KBM-7 (cell line): ENCODE data around the gene NAA80.
"Not testable (repeated sequence)": the region's sequence is repeated elsewhere in the genome, so short reads cannot be mapped to it uniquely, and the experiment has no call there.

Experiments used
- DNase-seq: peaks from one replicate; pipeline ENCODE4 v3.0.0-alpha.2; 2015
- in situ Hi-C: fragments of 300-500 bp; cut with MboI; formaldehyde crosslinking; loops from 2 replicates; pipeline ENCODE4 v1.14.3; 2020; ENCODE audit warnings: low sequenced_read_pairs, low pct_unique_long_range_greater_than_20kb, mixed read lengths

Gene NAA80

DNA sequence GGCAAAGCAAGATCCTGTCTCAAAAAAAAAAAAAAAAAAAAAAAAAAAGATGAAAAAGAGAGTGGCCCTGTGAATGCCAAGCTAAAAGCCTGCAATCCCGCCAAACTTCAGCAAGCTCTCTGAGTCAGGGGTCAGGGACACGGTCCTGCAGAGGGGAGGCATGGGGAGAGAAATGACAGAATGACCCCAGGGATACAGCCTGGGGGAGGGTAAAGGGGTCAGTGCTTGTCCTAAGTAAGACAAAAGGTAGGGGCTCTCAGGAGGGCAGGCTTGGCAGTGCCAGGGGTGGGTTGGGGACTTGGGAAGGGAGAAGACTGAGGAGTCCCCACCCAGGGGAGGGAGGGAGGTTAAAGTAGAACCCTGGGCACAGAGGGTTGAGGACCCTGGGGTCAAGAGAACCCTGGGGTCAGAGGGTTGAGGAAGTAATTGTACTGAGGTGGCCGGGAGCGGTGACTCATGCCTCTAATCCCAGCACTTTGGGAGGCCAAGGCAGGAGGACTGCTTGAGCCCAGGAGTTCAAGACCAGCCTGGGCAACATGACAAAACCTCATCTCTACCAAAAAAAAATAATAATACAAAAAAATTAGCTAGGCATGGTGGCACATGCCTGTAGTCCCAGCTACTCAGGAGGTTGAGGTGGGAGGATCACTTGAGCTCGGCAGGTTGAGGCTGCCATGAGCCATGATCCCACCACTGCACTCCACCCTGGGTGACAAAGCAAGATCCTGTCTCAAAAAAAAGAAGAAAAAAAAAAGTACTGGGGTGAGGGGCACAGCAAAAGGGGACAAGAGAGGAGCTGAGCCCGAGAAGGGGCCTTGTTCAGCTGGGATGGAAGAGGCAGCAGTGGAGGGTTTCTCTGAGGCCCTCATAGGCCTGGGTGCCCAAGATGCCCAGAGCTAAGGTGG, 35.5 kb downstream of the NAA80 start:
- in situ Hi-C loops = no loop called here
- no peak for DNase-seq

DNA sequence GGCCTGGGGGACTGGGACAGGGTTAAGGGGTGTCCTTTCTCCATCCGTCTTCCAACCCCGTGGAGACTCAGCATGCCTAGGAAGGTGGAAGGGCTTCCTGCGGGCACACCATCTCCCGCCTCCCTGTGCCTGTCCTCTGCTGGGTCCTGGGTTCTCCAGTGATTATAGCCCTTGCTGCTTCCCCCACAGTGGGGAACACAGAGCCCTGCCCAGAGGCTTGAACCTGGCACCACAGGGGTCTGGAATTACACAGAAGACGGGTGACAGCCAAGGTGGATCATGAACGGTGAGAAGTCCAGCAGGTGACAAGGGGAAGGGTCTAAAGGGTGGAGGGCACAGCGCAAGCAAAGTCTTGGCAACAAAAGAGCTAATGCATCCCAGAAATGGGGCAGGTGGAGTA, 36.4 kb downstream of the NAA80 start:
- in situ Hi-C loops = no loop called here
- DNase-seq = no peak

DNA sequence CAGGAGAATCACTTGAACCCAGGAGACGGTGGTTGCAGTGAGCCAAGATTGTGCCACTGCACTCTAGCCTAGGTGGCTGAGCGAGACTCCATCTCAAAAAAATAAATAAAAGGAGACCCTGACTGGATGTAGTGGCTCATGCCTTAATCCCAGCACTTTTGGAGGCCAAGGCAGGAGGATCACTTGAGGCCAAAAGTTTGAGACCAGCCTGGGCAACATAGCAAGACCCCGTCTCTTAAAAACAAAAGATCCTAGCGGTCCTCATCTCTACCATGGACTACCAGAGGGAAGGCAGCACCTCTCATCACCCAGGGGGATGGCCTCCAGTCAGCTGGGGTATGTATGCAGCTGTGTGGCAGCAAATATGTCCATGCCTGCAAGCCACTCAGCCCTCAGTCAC, 37.0 kb downstream of the NAA80 start:
- in situ Hi-C loops, DNase-seq: not testable (repeated sequence)

DNA sequence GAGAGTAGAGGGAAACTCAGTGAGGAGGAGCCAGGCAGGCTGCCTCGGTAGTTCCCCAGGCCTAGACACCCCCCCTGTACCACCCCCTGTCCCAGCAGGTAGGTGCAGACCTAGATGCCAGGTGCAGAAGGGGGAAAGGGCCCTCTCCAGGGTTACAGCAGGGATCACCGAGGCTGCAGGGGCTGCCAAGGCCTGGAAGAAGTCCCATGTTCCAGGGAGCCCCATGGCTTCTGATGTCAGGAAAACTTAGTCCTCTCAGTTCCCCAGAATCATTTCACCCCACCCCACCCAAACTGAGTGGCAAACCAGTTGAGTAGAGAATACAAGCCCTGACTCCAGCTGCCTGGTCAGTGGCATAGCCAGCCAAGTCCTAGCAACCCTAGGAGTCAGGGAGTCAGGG, 37.7 kb downstream of the NAA80 start:
- DNase-seq = no peak
- in situ Hi-C loops = no loop called here

DNA sequence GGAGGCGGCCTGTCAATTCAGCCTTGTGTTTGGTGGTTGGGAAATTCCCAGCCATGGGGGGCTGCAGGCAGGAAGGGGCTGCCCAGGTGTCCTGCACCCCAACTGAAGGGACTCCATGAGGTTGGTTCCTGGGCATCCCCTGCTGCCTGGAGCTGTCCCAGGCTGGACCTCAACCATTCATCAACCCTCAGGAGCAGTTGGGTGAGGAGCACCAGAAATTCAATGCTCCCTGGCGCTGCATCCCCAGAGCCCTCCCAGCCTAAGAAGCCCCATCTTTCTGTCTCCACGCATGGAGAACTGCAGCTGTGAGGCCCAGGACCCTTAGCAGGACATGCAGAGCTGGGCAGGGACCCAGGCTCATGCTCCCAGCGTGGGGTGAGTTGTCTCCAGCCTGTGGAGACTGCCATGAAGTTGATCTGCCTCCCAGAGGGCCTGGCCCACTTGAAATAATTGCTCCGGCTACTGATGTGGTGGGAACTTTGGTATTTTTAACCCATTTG, 38.2 kb downstream of the NAA80 start:
- DNase-seq = no peak
- in situ Hi-C loops = no loop called here

- peak; percentile 91 for DNase-seq
- in situ Hi-C loops = no loop called here
Observed at GRCh38 chr3:50260027-50260941, 38.9 kb downstream of the NAA80 start.

- in situ Hi-C loops = no loop called here
- no peak for DNase-seq
Observed at GRCh38 chr3:50259432-50260026, 39.7 kb downstream of the NAA80 start.

- in situ Hi-C loops = no loop called here
- DNase-seq = no peak
Observed at GRCh38 chr3:50258979-50259378, 40.2 kb downstream of the NAA80 start.

DNA sequence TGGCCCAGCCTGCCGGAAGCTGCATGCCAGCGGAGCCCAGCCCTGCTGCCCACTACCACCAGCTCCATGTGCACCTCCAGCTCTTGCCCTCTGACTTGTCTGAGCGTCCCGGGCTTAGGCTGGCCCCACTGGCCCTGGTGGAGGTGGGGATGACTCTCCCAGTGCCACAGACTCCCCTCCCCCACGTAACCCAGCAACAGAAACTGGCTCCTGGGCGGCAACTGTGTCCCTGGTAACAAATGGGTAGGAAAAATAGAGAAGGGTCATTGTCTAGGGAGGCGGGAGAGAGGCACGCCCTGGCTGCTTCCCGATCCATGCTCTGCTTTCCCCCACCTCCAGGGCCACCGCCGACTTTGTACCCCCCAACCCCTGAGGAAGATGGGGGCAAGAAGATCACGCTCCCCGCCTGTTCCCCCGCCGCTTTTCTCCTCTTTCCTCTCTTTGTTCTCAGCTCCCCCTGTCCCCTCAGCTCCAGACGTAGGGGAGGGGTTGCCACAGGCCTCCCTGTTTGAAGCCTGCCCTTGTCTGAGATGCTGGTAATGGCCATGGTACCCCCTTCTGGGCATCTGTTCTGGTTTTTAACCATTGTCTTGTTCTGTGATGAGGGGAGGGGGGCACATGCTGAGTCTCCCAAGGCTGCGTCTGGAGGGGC, 41.0 kb downstream of the NAA80 start:
- in situ Hi-C loops = no loop called here

GRCh38 chr3:50256978-50257890, 42.0 kb downstream of the NAA80 start:
- DNase-seq = peak; percentile 41
- in situ Hi-C loops = no loop called here

More for the DNA sequence above, 41.0 kb downstream of the NAA80 start:
- no peak for DNase-seq

GRCh38 chr3:50255251-50255615, 44.0 kb downstream of the NAA80 start:
- no peak for DNase-seq
- in situ Hi-C loops = no loop called here

DNA sequence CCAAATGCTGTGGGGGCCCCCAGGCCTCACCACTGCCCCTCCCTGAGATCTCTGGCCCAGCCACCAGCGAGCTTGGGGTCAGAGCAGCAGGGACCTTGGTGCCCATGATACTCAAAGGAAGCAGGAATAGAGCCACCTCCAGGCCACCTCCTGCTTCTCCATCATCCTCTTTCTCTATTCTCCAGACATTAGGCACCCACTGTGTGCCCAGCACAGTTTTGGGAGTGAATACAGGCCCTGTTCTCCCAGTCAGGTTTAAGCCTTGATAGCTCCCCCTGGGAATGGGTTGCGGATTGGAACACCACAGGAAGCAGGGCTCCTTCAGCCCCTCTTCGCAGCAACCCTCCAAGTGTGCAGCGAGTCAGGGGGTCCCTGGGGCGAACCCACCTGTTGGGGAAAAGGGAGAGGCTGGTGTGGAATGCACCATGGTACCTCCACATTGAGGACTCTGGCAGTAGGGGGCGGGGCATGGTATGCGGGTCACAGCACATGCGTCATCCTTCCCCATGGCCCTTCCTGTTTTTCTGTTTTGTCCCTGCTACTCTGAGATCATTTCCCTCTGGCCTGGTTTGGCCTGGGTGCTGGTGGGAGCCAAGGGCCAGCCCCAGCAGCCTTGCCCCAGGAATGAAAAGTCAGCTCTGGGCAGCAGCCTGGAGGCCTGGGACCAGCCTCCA, 44.5 kb downstream of the NAA80 start:
- DNase-seq = peak; percentile 45
- in situ Hi-C loops = no loop called here

DNA sequence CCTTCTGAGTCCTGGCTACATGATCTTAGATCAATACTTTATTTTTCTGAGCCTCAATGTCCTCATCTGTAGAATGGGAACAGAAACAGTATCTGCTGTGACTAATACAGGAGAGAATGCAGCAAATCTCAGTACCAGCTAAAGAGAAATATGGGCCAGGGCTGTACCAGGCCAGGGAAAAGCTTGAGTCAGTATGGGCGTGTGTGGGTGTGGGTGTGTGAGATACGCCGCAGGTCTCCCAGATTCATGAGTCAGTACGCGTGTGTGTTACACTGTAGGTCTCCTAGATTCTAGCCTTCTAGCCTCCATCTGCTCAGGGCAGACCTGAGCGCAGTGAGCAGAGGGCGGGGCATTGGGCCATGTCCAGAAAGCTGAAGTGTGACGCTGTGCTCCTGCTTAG, 48.0 kb downstream of the NAA80 start:
- DNase-seq = no peak
- in situ Hi-C loops = no loop called here

GRCh38 chr3:50250514-50250913, 48.7 kb downstream of the NAA80 start:
- in situ Hi-C loops = no loop called here

DNA sequence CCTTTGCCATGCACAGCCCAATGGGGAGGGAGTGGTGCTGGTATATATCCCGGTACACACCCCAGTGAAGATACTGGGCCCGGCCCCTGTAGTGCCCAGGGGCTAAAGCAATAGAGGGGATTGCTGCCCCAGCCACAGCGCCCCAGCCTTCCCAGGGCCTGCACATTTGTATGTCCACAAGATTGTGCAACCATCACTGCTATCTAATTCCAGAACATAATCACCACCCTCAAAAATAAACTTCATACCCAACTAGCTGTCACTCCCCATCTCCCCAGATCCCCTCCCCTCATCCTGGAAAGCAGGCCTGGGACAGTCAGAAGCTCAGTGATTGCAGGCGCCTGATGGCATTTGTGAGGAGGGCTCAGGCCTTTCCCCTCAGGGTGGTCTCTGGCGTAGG, 49.7 kb downstream of the NAA80 start:
- in situ Hi-C loops = no loop called here
- no peak for DNase-seq

More at GRCh38 chr3:50250514-50250913, 48.7 kb downstream of the NAA80 start:
- no peak for DNase-seq

- no peak for DNase-seq
- in situ Hi-C loops = no loop called here
Observed at GRCh38 chr3:50248387-50248786, 50.8 kb downstream of the NAA80 start.

DNA sequence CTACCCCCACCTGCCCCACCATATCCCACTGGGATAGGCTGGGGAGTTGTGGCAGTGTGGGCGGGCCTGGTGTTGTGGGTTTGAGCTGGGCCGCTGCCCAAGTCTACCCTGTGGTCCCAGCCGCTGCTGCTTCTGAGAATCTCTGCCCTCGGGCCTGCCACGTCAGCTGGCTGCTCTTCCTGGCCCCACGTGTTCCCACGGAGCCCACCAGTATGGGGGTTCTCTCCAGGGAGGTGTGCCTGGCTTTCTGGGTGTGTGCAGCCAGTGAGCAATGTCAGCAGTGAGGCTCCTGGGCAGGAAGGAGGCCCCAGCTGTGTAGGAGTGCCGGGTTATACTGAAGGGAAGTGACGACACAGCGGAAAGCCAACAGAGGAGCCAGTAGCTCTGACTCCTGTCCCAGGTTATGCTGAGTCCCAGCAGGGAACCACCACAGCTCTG, 52.7 kb downstream of the NAA80 start:
- in situ Hi-C loops = no loop called here
- peak; percentile 87 for DNase-seq
